Activated T-cell treated with anti-CD3 and anti-CD28 coated beads for 24 hours (primary cell): Measurements from ENCODE around the gene CLEC4F.
A peak's percentile ranks its signal among the peaks of the same experiment; 100 is the strongest.

Experiments used
- DNase-seq: peaks from one replicate; pipeline ENCODE4 v3.0.0-alpha.2; 2020; ENCODE audit warnings: low read depth

The CLEC4F gene

GRCh38 chr2:70820499-70820898, at the start of gene CLEC4F:
TSS of gene CLEC4F (minus strand) at chr2:70820599. CDS start at chr2:70820523, 76 bp downstream.
- DNase-seq, result no peak

- DNase-seq, result no peak
These were observed 48.6 kb upstream of the CLEC4F start for GRCh38 chr2:70868970-70869369.

- peak; percentile 68 for DNase-seq
These were observed 41.6 kb upstream of the CLEC4F start for GRCh38 chr2:70861777-70862625.

GRCh38 chr2:70855667-70856066, 35.3 kb upstream of the CLEC4F start:
- DNase-seq, result no peak

- no peak for DNase-seq
These were observed 34.0 kb upstream of the CLEC4F start for GRCh38 chr2:70854411-70854810.

GRCh38 chr2:70852824-70853223, 32.4 kb upstream of the CLEC4F start:
- DNase-seq, result no peak

- peak; percentile 32 for DNase-seq
These were observed 31.3 kb upstream of the CLEC4F start for GRCh38 chr2:70851704-70852103.

GRCh38 chr2:70850925-70851324, 30.5 kb upstream of the CLEC4F start:
- DNase-seq, result no peak

GRCh38 chr2:70842401-70842800, 22.0 kb upstream of the CLEC4F start:
- no peak for DNase-seq

- DNase-seq, result no peak
These were observed 17.9 kb upstream of the CLEC4F start for GRCh38 chr2:70837980-70838925.

- DNase-seq, result no peak
These were observed 15.2 kb upstream of the CLEC4F start, which contains the start of gene CD207 for GRCh38 chr2:70835643-70836042. TSS of gene CD207 (minus strand) at chr2:70835816. CDS start at chr2:70835776, 40 bp downstream.

GRCh38 chr2:70834881-70835280, 14.5 kb upstream of the CLEC4F start:
- no peak for DNase-seq

GRCh38 chr2:70834106-70834505, 13.7 kb upstream of the CLEC4F start:
- DNase-seq, result no peak

- no peak for DNase-seq
These were observed 12.8 kb upstream of the CLEC4F start for GRCh38 chr2:70833246-70833645.

- DNase-seq, result no peak
These were observed 12.0 kb upstream of the CLEC4F start for GRCh38 chr2:70832386-70832785.

GRCh38 chr2:70831861-70832260, 11.5 kb upstream of the CLEC4F start:
- no peak for DNase-seq

- DNase-seq, result no peak
These were observed 10.0 kb upstream of the CLEC4F start for GRCh38 chr2:70830366-70830765.

- DNase-seq, result no peak
These were observed 9.5 kb upstream of the CLEC4F start for GRCh38 chr2:70829916-70830315.

GRCh38 chr2:70828914-70829824, 8.8 kb upstream of the CLEC4F start:
- DNase-seq, result no peak

- DNase-seq, result no peak
These were observed 7.7 kb upstream of the CLEC4F start for GRCh38 chr2:70828115-70828514.

GRCh38 chr2:70827388-70827787, 7.0 kb upstream of the CLEC4F start:
- DNase-seq, result no peak
